Neural cell (in vitro differentiated cells): ENCODE data around the gene NTSR2.

Source experiments
- CTCF ChIP-seq: fragments of 450-650 bp; IDR thresholded peaks from 2 replicates; pipeline ENCODE4 v1.5.1; 2014; ENCODE audit warnings: antibody characterized with exemption, mild to moderate bottlenecking, moderate library complexity; ENCODE audit not compliant: poor library complexity, severe bottlenecking
- EP300 ChIP-seq: fragments of 450-650 bp; conservative IDR thresholded peaks from 2 replicates; pipeline ENCODE4 v1.6.1; 2014; ENCODE audit warnings: antibody characterized with exemption, mild to moderate bottlenecking, moderate library complexity; ENCODE audit not compliant: poor library complexity, severe bottlenecking
- EZH2 ChIP-seq: fragments of 200-600, 300-800 bp; shearing (Covaris generic), sonication (generic); IDR thresholded peaks from 2 replicates; pipeline ENCODE4 v1.6.1; 2014; ENCODE audit warnings: antibody characterized with exemption, low read length, borderline replicate concordance, mild to moderate bottlenecking; ENCODE audit not compliant: insufficient read depth, poor library complexity, severe bottlenecking
- MXI1 ChIP-seq: fragments of 450-650 bp; conservative IDR thresholded peaks from 2 replicates; pipeline ENCODE4 v1.6.1; 2014; ENCODE audit warnings: antibody characterized with exemption, mild to moderate bottlenecking; ENCODE audit not compliant: poor library complexity, severe bottlenecking
- POLR2AphosphoS5 ChIP-seq: IDR thresholded peaks from 2 replicates; pipeline ENCODE4 v1.6.1; 2012
- SMC3 ChIP-seq: fragments of 450-650 bp; conservative IDR thresholded peaks from 2 replicates; pipeline ENCODE4 v1.6.1; 2014; ENCODE audit warnings: antibody characterized with exemption, mild to moderate bottlenecking, moderate library complexity; ENCODE audit not compliant: poor library complexity
- TAF1 ChIP-seq: IDR thresholded peaks from 2 replicates; pipeline ENCODE4 v1.6.1; 2012; ENCODE audit warnings: low read depth
- TF ChIP-seq, protein P1 (sequence below): IDR thresholded peaks from 2 replicates; pipeline ENCODE4 v1.6.1; 2012; ENCODE audit warnings: borderline replicate concordance

GRCh38 chr2:11679016-11679415 is 9.0 kb upstream of the NTSR2 start:
- TF ChIP-seq CTCF (no peak), EZH2 (no peak), POLR2AphosphoS5 (no peak), MXI1 (no peak), EP300 (no peak), SMC3 (no peak), TAF1 (no peak)
- TF ChIP-seq, protein P1, sequence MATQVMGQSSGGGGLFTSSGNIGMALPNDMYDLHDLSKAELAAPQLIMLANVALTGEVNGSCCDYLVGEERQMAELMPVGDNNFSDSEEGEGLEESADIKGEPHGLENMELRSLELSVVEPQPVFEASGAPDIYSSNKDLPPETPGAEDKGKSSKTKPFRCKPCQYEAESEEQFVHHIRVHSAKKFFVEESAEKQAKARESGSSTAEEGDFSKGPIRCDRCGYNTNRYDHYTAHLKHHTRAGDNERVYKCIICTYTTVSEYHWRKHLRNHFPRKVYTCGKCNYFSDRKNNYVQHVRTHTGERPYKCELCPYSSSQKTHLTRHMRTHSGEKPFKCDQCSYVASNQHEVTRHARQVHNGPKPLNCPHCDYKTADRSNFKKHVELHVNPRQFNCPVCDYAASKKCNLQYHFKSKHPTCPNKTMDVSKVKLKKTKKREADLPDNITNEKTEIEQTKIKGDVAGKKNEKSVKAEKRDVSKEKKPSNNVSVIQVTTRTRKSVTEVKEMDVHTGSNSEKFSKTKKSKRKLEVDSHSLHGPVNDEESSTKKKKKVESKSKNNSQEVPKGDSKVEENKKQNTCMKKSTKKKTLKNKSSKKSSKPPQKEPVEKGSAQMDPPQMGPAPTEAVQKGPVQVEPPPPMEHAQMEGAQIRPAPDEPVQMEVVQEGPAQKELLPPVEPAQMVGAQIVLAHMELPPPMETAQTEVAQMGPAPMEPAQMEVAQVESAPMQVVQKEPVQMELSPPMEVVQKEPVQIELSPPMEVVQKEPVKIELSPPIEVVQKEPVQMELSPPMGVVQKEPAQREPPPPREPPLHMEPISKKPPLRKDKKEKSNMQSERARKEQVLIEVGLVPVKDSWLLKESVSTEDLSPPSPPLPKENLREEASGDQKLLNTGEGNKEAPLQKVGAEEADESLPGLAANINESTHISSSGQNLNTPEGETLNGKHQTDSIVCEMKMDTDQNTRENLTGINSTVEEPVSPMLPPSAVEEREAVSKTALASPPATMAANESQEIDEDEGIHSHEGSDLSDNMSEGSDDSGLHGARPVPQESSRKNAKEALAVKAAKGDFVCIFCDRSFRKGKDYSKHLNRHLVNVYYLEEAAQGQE = no peak
